Stimulated activated naive CD8-positive, alpha-beta T cell treated with anti-CD3 and anti-CD28 coated beads, Interleukin-15, amount 100 ng/mL, for 72 hours (primary cell): Measurements from ENCODE around the gene KDM4B.
"Not testable (repeated sequence)": the region's sequence is repeated elsewhere in the genome, so short reads cannot be mapped to it uniquely, and the experiment has no call there.

Experiments
- ATAC-seq: fragments of 150-1000 bp; cut with Tn5 transposase; 2 replicates; pipeline ENCODE4 v1.10.0; 2021; ENCODE audit warnings: mild to moderate bottlenecking, moderate library complexity
- DNase-seq, 2 donors: peaks; one replicate each; pipeline ENCODE4 v3.0.0; 2021 to 2022
- H3K27ac Mint-ChIP-seq, 2 donors: one replicate each; pipeline ENCODE4 v1.8.0; 2022; ENCODE audit warnings: mild to moderate bottlenecking in 2 of 2, mixed read lengths in 2 of 2, moderate library complexity in 2 of 2
- H3K27me3 Mint-ChIP-seq: one replicate; pipeline ENCODE4 v1.8.0; 2022; ENCODE audit warnings: mixed read lengths
- H3K4me1 Mint-ChIP-seq: one replicate; pipeline ENCODE4 v1.8.0; 2022; ENCODE audit warnings: mild to moderate bottlenecking, mixed read lengths
- H3K4me3 Mint-ChIP-seq, 2 donors: one replicate each; pipeline ENCODE4 v1.8.0; 2022; ENCODE audit warnings: mild to moderate bottlenecking in 2 of 2, mixed read lengths in 2 of 2, moderate library complexity in 1 of 2
- H3K9me3 Mint-ChIP-seq, 2 donors: one replicate each; pipeline ENCODE4 v1.8.0; 2022; ENCODE audit warnings: mixed read lengths in 2 of 2

KDM4B gene

DNA sequence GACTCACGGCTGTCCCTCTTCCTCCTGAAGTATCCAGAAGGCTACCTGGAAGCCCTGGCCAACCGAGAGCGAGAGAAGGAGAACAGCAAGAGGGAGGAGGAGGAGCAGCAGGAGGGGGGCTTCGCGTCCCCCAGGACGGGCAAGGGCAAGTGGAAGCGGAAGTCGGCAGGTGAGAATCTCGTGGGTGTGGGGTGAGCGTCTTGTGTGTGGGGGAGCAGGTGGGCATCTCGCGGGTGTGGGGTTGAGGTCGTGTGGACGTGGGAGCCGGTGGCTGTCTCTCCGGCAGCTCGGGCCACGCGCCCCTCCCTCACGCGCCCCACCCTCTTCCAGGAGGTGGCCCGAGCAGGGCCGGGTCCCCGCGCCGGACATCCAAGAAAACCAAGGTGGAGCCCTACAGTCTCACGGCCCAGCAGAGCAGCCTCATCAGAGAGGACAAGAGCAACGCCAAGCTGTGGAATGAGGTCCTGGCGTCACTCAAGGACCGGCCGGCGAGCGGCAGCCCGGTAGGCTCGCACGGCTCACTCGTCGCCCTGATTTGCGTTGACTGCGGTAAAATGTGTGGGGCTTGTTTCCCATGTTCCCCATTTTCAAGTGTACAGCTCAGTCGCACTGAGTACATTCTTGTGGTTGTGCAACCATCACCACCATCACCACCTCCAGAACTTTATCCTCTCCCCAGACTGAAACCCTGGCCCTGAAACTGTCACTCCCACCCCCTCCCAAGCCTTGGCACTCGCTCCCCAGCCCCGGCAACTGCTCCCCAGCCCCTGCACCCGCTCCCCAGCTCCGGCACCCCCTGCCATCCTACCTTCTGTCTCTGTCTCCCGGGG, 14.4 kb upstream of the KDM4B start:
- H3K9me3 Mint-ChIP-seq, DNase-seq, H3K27me3 Mint-ChIP-seq, H3K4me1 Mint-ChIP-seq, ATAC-seq, H3K4me3 Mint-ChIP-seq: not testable (repeated sequence)
- H3K27ac Mint-ChIP-seq = peak overlapping the region; percentile 88

DNA sequence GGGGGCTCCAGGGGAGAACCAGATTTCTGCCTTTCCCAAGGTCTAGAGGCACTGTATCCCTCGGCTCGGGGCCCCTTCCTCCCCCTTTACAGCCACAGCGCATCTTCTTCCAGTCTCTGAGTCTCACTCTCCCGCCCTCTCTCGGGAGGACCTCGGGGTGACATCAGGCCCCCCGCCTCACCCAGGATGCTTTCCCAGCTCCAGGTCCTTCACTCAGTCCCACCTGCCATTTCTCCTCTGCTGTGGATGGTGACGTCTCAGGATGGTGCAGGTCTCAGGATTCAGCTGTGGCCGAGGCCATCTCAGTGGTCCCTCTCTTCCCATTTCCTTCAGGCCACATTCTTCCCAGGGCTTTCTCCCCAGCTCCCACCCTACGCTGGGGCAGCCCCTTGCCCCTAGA, 13.6 kb upstream of the KDM4B start:
- Mint-ChIP-seq H3K27ac (peak overlapping the region; percentile 72 to 86), H3K4me3 (no peak overlapping the region), H3K9me3 (no peaks in the 10 kb centered on the region), H3K27me3 (no peaks in the 10 kb centered on the region), H3K4me1 (peaks cover 5% of the 10 kb centered on the region)
- ATAC-seq = no peak
- no peak for DNase-seq

DNA sequence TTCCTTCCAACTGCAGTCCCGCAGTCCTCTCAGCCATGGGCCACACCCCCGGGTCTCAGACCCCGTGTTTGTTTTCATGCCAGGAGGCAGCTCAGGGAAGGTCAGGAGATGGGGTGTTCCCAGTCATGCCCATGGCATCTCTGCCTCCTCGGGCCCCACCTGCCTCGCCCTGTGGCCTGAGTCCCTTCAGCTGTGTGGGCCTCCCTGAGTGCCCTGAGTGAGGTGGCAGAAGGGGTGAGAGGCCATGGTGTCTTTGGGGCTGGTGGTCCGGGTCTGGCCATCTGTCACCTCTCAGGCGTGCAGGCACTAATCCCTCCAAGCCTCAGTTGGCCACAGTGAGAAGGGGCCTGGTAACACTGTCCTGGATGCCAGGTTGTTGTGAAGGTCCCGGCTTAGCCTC, 10.9 kb upstream of the KDM4B start:
- Mint-ChIP-seq H3K27me3 (no peaks in the 10 kb centered on the region), H3K27ac (peak overlapping the region in 1 of 2 donors; percentile 71)

DNA sequence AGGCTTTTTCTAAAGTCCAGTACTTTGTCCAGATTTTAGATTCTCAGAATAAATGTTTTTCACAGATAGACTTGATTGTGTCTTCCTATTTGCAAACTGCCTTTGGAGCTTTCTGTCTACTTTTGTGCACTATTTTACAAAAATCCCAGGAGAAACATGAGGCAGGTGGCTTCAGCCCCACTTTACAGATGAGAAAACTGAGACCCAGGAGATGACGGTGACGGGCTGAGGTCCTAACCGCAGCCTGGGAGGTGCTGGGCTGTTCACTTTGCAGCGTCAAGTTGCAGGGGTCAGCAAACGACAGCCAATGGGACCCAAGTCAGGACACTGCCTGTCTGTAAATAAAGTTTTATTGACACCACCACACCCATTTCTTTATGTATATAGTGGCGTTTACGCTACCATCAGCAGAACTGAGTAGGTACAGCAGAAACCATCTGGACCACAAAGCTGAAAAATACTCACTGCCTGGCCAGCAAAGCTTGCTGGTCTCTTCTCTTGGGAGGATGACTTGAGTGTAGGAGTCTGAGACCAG, 6.8 kb upstream of the KDM4B start:
- ATAC-seq (no peak), DNase-seq (no peak)
- Mint-ChIP-seq H3K4me1 (no peaks in the 10 kb centered on the region), H3K4me3 (no peak overlapping the region), H3K9me3 (no peaks in the 10 kb centered on the region), H3K27me3 (no peaks in the 10 kb centered on the region), H3K27ac (peak overlapping the region in 1 of 2 donors; percentile 13)

More for the DNA sequence above, 10.9 kb upstream of the KDM4B start:
- peaks cover 5% of the 10 kb centered on the region for H3K4me1 Mint-ChIP-seq
- ATAC-seq (no peak), DNase-seq (no peak)
- no peak overlapping the region for H3K4me3 Mint-ChIP-seq
- no peaks in the 10 kb centered on the region for H3K9me3 Mint-ChIP-seq

DNA sequence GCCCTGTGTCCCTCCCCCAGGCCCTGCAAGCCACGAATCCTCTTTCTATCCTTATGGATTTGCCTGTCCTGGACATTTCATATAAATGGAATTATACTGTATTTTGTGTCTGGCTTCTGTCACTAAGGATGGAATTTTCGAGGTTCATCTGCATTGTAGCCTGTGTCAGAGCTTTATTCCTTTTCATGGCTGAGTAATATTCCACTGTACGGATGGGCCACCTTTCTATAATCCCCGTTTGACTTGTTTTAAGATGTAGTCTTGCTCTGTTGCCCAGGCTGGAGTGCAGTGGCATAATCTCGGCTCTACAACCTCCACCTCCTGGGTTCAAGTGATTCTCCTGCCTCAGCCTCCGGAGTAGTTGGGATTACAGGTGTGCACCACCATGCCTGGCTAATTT, 3.9 kb upstream of the KDM4B start:
- H3K27me3 Mint-ChIP-seq = no peaks in the 10 kb centered on the region
- no peaks in the 10 kb centered on the region for H3K9me3 Mint-ChIP-seq
- H3K4me3 Mint-ChIP-seq = no peak overlapping the region
- peaks cover 16% of the 10 kb centered on the region for H3K4me1 Mint-ChIP-seq
- H3K27ac Mint-ChIP-seq = no peak overlapping the region
- no peak for ATAC-seq
- no peak for DNase-seq

DNA sequence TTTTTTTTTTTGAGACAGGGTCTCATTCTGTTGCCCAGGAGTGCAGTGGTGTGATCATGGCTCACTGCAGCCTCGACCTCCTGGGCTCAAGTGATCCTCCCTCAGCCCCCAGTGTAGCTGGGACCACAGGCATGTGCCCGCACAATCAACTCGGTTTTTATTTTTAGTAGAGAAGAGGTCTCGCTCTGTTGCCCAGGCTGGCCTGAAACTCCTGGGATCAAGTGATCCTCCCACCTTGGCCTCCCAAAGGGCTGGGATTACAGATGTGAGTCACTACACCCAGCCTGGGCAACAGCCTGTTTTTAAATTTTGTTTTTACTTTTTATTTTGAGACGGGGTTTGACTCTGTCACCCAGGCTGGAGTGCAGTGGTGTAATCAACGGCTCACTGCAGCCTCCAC, 2.3 kb upstream of the KDM4B start:
- H3K27ac Mint-ChIP-seq = no peak overlapping the region
- H3K9me3 Mint-ChIP-seq = no peaks in the 10 kb centered on the region

DNA sequence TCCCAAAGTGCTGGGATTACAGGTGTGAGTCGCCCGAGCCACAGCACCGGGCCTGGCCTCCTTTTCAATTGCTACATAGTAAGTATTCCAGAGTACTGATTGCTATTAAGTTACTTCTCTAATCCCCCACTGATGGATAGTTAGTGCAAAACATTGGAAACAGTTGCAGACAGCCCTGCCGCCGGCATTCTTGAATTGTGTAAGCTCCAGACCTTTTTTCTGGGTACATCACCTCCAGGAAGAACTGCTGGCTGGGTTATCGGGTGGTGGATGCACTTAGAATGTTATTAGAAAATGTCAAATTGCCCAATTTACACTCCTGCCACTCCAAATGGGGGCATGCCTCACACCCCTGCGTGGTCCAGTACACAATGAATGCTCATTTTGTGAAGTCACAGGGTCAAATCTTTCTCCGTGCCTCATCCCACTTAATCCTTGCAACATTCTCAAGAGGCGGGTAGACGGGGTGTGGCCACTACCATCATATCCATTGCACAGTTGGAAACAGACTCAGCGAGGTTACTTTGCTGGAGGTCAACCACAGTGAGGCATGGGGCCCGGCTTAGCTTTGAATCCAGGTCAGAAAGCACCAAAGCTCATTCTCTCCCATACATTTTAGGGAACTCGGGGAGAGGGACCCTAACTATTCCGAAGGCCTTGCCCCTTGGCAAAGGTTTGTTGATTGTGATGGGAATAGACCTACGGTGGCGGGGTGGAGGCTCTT, 1.0 kb upstream of the KDM4B start:
- no peak for DNase-seq
- Mint-ChIP-seq H3K4me3 (peak overlapping the region; percentile 83 to 86), H3K4me1 (peaks cover 45% of the 10 kb centered on the region), H3K9me3 (no peaks in the 10 kb centered on the region), H3K27me3 (no peaks in the 10 kb centered on the region), H3K27ac (peak overlapping the region in 1 of 2 donors; percentile 96)
- ATAC-seq = no peak

More for the DNA sequence above, 2.3 kb upstream of the KDM4B start:
- DNase-seq (no peak), ATAC-seq (no peak)
- no peak overlapping the region for H3K4me3 Mint-ChIP-seq
- peaks cover 32% of the 10 kb centered on the region for H3K4me1 Mint-ChIP-seq
- H3K27me3 Mint-ChIP-seq = no peaks in the 10 kb centered on the region

DNA sequence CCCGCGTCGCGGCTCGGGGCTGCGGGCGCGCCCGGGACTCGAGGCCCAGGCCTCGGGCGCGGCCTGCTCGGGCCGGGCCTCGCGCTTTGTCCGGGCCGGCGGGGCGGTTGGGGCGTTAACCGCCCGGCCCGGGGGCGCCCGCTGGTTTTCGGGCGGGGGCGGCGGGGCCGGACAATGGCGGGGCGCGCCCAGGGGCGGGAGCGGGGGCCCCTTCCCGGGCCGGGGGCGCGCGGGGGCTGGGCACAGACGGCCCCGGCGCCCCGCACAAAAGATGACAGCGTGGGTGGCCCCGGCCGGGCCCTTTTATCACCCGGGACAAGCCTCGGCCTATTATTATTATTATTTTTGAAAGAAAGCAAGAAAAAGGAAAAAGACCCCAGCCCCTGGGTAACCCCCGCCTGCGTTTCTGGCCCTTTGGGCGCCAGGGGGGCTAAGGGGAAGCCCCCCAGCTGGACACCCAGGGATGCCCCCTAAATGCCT, 419 bp downstream of the KDM4B start:
- DNase-seq (no peak), ATAC-seq (no peak)
- Mint-ChIP-seq H3K4me3 (peak overlapping the region; percentile 88 to 97), H3K9me3 (no peaks in the 10 kb centered on the region), H3K4me1 (peaks cover 48% of the 10 kb centered on the region), H3K27me3 (no peaks in the 10 kb centered on the region), H3K27ac (peak overlapping the region; percentile 93 to 97)

DNA sequence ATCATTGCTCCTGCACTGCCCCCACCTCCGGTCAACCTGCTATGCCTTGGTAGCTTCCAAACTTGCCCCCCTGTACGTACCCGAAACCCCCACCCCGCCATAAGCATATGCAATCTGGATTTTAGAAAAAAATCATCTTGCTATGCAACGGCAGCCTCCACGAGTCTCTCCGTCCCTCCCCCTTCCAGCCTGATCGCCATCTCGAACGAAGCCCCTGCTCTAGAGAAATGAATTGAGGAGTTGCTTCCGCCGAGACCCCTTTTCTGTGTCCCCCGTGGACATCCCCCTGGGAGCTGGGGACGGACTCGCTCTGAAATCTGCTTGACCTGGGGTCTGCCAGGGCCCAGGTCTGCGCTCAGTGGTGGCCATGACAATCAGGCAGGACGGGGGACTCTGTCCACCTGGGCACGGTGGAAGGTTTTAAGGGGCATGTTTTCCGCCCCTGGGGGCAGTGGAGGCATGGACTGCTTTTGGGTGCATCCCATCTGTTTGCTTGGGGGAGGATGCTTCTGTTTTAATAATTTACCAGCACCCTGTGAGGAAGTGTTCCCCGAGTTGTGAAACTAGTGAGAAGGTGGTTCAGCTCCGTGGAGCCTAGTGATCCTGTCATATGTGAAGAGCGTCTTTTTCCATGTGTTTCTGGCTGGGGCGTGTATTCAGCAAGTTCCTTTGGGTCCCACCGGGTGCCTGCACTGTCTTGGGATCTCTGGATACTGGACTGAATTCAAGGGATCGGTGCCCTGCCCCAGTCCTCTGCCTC, 1.0 kb downstream of the KDM4B start:
- Mint-ChIP-seq H3K4me1 (peaks cover 50% of the 10 kb centered on the region), H3K9me3 (no peaks in the 10 kb centered on the region), H3K27me3 (no peaks in the 10 kb centered on the region), H3K27ac (peak overlapping the region; percentile 93 to 97), H3K4me3 (peak overlapping the region; percentile 88 to 97)
- ATAC-seq = no peak
- DNase-seq = peak in 1 of 2 donors; percentile 12

DNA sequence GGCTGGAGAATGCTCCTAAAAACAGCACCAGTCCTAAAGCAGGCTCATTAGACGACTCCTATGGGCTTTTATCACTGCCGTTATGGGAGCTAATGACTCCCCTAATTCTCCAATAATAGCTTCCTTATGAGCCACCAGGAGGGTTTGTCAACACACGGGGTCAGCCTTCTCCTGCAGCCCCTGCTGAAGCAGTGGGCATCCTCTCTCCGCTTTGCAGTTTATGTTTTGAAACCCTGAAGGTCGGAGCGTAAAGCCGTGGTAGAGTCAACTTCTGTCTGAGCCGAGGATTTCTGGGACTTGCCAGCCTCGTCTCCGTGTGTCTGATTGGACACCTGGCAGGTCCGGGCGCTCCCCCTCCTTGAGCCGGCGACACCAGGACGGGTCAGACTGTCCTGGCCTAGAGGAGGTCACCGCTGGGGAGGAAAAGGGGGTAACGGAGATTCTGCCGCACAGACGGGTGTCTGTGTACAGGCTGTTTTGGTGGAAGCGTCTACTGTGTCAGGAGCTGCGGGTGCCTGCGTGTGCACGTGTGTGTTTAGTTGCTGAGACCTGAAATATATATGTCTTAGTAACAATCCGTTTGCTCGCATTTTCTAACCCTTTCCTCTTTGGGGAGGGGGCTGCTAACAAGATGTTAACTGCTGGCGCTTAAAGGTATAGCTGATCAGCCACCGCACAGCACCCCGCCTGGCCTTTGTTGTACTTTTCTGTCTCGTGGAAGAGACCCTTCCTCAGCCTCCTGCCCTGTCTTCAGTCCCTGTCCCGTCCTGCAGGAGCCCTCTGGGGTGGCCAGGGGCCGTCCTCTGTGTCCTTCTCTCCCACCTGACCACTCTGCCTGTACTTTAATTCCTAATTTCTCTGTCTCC, 1.9 kb downstream of the KDM4B start:
- DNase-seq (peak in 1 of 2 donors; percentile 16), ATAC-seq (no peak)
- Mint-ChIP-seq H3K27ac (peak overlapping the region; percentile 40 to 97), H3K27me3 (no peaks in the 10 kb centered on the region), H3K9me3 (no peaks in the 10 kb centered on the region), H3K4me1 (peaks cover 53% of the 10 kb centered on the region), H3K4me3 (peak overlapping the region; percentile 88 to 97)

DNA sequence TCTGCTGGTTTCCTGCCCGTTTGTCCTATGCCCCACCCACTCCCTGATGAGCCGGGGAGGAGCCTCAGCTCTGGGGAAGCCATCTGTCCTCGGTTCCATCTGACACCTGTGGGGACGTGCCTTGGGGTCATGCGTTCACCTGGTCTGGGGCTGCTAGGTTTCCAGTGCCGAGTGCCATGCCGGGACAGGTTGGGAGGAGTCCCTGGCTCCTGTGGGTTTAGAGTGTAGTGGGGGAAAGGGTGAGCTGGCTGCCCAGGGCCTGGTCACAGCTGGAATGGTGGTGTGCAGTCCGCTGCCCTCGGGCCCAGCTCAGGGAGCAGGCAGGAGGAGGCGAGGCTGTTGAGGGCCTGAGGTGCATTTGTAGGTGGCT, 2.5 kb downstream of the KDM4B start:
- ATAC-seq (no peak), DNase-seq (peak in 1 of 2 donors; percentile 19)
- Mint-ChIP-seq H3K4me1 (peaks cover 53% of the 10 kb centered on the region), H3K27ac (peak overlapping the region; percentile 8 to 86), H3K4me3 (peak overlapping the region; percentile 88 to 97), H3K9me3 (no peaks in the 10 kb centered on the region), H3K27me3 (no peaks in the 10 kb centered on the region)

DNA sequence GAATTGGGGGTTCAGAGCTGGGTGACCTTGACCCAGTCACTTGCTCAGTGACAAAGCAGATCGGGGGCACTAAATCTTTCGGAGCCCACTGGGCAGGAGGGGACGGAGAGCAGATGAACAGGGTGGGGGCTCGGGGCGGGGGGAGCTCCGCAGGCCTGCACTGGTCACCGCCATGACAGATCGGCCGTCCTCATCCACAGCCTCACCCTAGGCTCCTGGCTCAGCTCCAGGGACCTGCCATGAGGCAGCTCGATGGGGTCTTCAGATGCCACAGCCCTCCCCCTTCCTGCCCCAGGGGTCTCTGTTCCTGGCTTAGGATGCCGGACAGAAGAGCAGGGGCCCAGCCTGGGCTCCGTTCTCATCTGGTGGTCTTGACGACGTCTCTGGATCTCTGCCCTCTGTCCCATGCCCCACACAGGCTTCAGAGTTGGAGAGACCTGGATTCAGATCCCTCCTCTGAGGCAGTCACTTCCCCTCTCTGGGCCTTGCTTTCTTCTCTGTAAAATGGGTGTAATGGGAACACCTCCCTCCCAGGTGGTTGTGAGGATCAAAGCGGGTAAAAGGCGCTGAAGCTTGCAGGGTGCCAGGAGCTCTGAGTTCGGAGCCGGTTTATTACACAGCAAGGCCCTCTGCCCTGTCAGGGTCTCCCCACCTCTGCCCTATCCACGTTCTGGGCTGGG, 3.0 kb downstream of the KDM4B start:
- H3K27me3 Mint-ChIP-seq = no peaks in the 10 kb centered on the region
- peaks cover 54% of the 10 kb centered on the region for H3K4me1 Mint-ChIP-seq
- H3K9me3 Mint-ChIP-seq = no peaks in the 10 kb centered on the region
- ATAC-seq (no peak), DNase-seq (no peak)
- peak overlapping the region; percentile 31 to 86 for H3K27ac Mint-ChIP-seq
- H3K4me3 Mint-ChIP-seq = peak overlapping the region in 1 of 2 donors; percentile 88

DNA sequence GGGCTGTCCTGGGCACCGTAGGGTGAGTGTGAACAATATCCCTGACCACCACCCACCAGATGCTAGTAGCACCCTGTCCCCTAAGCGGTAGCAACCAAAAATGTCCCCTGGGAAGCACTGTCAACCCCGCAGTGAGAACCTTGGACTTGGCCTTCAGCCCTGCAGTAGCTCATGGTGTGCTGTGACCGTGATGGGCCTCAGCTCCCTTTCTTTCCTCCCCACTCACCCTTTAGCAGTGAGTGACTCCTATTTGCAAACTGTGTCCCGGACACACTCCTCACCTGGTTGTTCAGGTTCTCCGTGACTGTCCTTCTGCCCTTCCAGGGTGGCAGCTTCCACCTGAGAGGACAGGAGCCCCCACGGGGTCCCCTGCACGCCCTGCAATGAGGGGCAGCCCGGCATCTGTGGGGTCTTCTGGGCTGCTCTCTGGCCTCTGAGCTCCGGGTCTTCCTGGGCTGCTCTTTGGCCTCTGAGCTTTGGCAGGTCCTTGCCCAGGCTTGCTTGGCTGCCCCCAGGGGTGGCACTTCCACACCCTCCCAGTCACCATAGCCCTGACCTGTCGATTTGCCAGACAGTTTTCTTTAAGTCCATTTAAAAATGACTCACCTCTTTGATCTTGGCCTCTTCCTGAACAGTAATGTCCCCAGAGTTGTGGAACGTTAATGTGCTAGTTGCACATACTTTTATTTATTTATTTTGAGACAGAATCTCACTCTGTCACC, 3.8 kb downstream of the KDM4B start:
- ATAC-seq = no peak
- H3K4me1 Mint-ChIP-seq = peaks cover 60% of the 10 kb centered on the region
- H3K27me3 Mint-ChIP-seq = no peaks in the 10 kb centered on the region
- H3K9me3 Mint-ChIP-seq = no peaks in the 10 kb centered on the region
- H3K27ac Mint-ChIP-seq = no peak overlapping the region
- DNase-seq = no peak
- H3K4me3 Mint-ChIP-seq = peak overlapping the region in 1 of 2 donors; percentile 2
